A549 (cell line): Measurements from ENCODE around the gene ZNF697. TPM values are rescaled to one million over a fixed set of nuclear protein-coding genes. Genes with fewer than 3 reads are reported as not detected.
"Not testable (repeated sequence)": the region's sequence is repeated elsewhere in the genome, so short reads cannot be mapped to it uniquely, and the experiment has no call there.

Experiments used
- ATAC-seq, 2 experiments: fragments of 200-7000 bp in 1 of 2; fragments of >200 bp in 1 of 2; cut with Nextera tagmentation in 1 of 2; cut with Tn5 transposase in 1 of 2; 3 replicates each; pipeline versions ENCODE4 v1.8.0 to v1.9.1; 2018 to 2020; ENCODE audit warnings: mild to moderate bottlenecking in 1 of 2, moderate library complexity in 1 of 2
- CTCF ChIA-PET: fragments of 300-600 bp; sonication (Branson Sonifier 250); formaldehyde crosslinking; extraction: SDS; loops from one replicate; lab custom pipeline; 2021; ENCODE audit warnings: antibody characterized with exemption, inconsistent platforms; lab: Yijun Ruan, JAX
- POLR2A ChIA-PET: fragments of 350-600 bp; formaldehyde crosslinking; extraction: SDS; loops from one replicate; lab custom pipeline; 2021; ENCODE audit warnings: antibody characterized with exemption, inconsistent platforms; lab: Yijun Ruan, JAX
- DNase-seq, 2 experiments: peaks; one replicate each; pipeline versions ENCODE4 v3.0.0 to v3.0.0-alpha.2; 2011 to 2016; ENCODE audit warnings: low read depth in 1 of 2, low spot score in 1 of 2
- FAIRE-seq: peaks from 2 replicates; lab custom pipeline; 2011; peaks lifted over from hg19 to GRCh38; lab: Jason Lieb, UNC
- H3K27ac ChIP-seq, 2 experiments: fragments of >200 bp; sonication (Bioruptor Twin); formaldehyde crosslinking; 3 replicates each; pipeline ENCODE4 v1.5.1; 2016 to 2017
- H3K4me1 ChIP-seq: fragments of >200 bp; sonication (Bioruptor Twin); formaldehyde crosslinking; 3 replicates; pipeline ENCODE4 v1.6.1; 2016
- H3K4me2 ChIP-seq: fragments of >200 bp; sonication (Bioruptor Twin); formaldehyde crosslinking; 3 replicates; pipeline ENCODE4 v1.6.1; 2016
- H3K4me3 ChIP-seq: fragments of >200 bp; sonication (Bioruptor Twin); formaldehyde crosslinking; 3 replicates; pipeline ENCODE4 v1.5.1; 2016
- H3K9me3 ChIP-seq: fragments of >200 bp; sonication (Bioruptor Twin); formaldehyde crosslinking; 3 replicates; pipeline ENCODE4 v1.6.1; 2016
- CEBPB ChIP-seq, 2 experiments: fragments of >200 bp in 1 of 2; sonication (Bioruptor Twin) in 1 of 2; formaldehyde crosslinking in 1 of 2; IDR thresholded peaks; 2 replicates each; pipeline ENCODE4 v1.6.1; 2012 to 2016
- CHD2 ChIP-seq: fragments of 150-350 bp; IDR thresholded peaks from 2 replicates; pipeline ENCODE4 v1.6.1; 2014; ENCODE audit warnings: low read length; ENCODE audit not compliant: partially characterized antibody
- CHD4 ChIP-seq: fragments of 200-600 bp; sonication (generic); IDR thresholded peaks from 2 replicates; pipeline ENCODE4 v1.6.1; 2016; ENCODE audit warnings: antibody characterized with exemption, mild to moderate bottlenecking, borderline replicate concordance
- EHF ChIP-seq: fragments of 250-450 bp; sonication (Bioruptor Pico); IDR thresholded peaks from 2 replicates; pipeline ENCODE4 v1.5.0; 2020; ENCODE audit warnings: mild to moderate bottlenecking
- FOSL2 ChIP-seq, 2 experiments: fragments of 450-650 bp in 1 of 2; fragments of >200 bp in 1 of 2; sonication (Bioruptor Twin) in 1 of 2; formaldehyde crosslinking; IDR thresholded peaks; 2 replicates each; pipeline versions ENCODE4 v1.5.0 to v1.6.1; 2016 to 2020; ENCODE audit warnings: mild to moderate bottlenecking in 1 of 2, moderate library complexity in 1 of 2
- FOXS1 ChIP-seq: fragments of 250-450 bp; sonication (Bioruptor Pico); IDR thresholded peaks from 2 replicates; pipeline ENCODE4 v1.5.0; 2020; ENCODE audit warnings: mild to moderate bottlenecking, moderate library complexity
- GATA3 ChIP-seq: IDR thresholded peaks from 2 replicates; pipeline ENCODE4 v1.6.1; 2012; ENCODE audit warnings: borderline replicate concordance
- HDAC2 ChIP-seq: fragments of 200-600 bp; sonication (generic); IDR thresholded peaks from 2 replicates; pipeline ENCODE4 v1.6.1; 2016
- HOXB5 ChIP-seq: fragments of 250-450 bp; sonication (Bioruptor Pico); IDR thresholded peaks from 2 replicates; pipeline ENCODE4 v1.5.0; 2020; ENCODE audit warnings: mild to moderate bottlenecking, moderate library complexity
- KDM5A ChIP-seq: fragments of 200-600 bp; sonication (generic); IDR thresholded peaks from 2 replicates; pipeline ENCODE4 v1.6.1; 2016; ENCODE audit warnings: antibody characterized with exemption, mild to moderate bottlenecking
- MYC ChIP-seq: IDR thresholded peaks from 2 replicates; pipeline ENCODE4 v1.6.1; 2012; ENCODE audit warnings: mild to moderate bottlenecking, inconsistent platforms, low read length, improper control_type of control experiment, borderline replicate concordance
- NPAS2 ChIP-seq: fragments of 250-450 bp; sonication (Bioruptor Pico); IDR thresholded peaks from 2 replicates; pipeline ENCODE4 v1.8.0; 2022; ENCODE audit warnings: mild to moderate bottlenecking, moderate library complexity, borderline replicate concordance
- PHF8 ChIP-seq: fragments of 200-600 bp; sonication (generic); IDR thresholded peaks from 2 replicates; pipeline ENCODE4 v1.6.1; 2016; ENCODE audit warnings: low read depth, mild to moderate bottlenecking, antibody characterized with exemption, moderate library complexity, borderline replicate concordance
- RARB ChIP-seq: fragments of 250-450 bp; sonication (Bioruptor Pico); IDR thresholded peaks from 2 replicates; pipeline ENCODE4 v1.8.0; 2021; ENCODE audit warnings: mild to moderate bottlenecking, moderate library complexity
- RFX5 ChIP-seq: fragments of 450-650 bp; IDR thresholded peaks from 2 replicates; pipeline ENCODE4 v1.7.1; 2014; ENCODE audit warnings: antibody characterized with exemption, mild to moderate bottlenecking, moderate library complexity
- ZC3H11A ChIP-seq: fragments of 450-650 bp; IDR thresholded peaks from 2 replicates; pipeline ENCODE4 v1.6.1; 2014; ENCODE audit warnings: antibody characterized with exemption, mild to moderate bottlenecking
- ZFP36 ChIP-seq: fragments of 450-650 bp; IDR thresholded peaks from 2 replicates; pipeline ENCODE4 v1.6.1; 2014; ENCODE audit warnings: borderline replicate concordance; ENCODE audit not compliant: partially characterized antibody
- WGBS: methylation state at CpG from one replicate; pipeline ENCODE4 v1.1.6; 2017; ENCODE audit errors: missing lambda C conversion rate; 5-methylcytosine and 5-hydroxymethylcytosine counted together
- polyA plus RNA-seq, 4 experiments: library from polyadenylated mRNA; depleted of rRNA in 3 of 4; stranded (reverse); fragments of >200 nt; fragmentation: RNase III in 1 of 4; extraction: RNeasy Plus Mini Kit Qiagen cat#74134 plus additional on column Dnase treatment in 1 of 4; gene quantifications; 2 replicates in 3 of 4; 3 replicates in 1 of 4; pipeline ENCODE4 v1.2.3, GENCODE V29; 2011 to 2017
- TF ChIP-seq, protein P1 (sequence below): IDR thresholded peaks from 2 replicates; pipeline ENCODE4 v1.6.1; 2012; ENCODE audit warnings: low read depth, borderline replicate concordance
- TF ChIP-seq, protein P2 (sequence below): IDR thresholded peaks from 2 replicates; pipeline ENCODE4 v1.6.1; 2012
- TF ChIP-seq, protein P3 (sequence below): fragments of 200-600 bp; sonication (generic); IDR thresholded peaks from 2 replicates; pipeline ENCODE4 v1.6.1; 2016; ENCODE audit warnings: antibody characterized with exemption, mild to moderate bottlenecking, moderate library complexity
- TF ChIP-seq, protein P4 (sequence below): IDR thresholded peaks from 2 replicates; pipeline ENCODE4 v1.6.1; 2012

The ZNF697 gene
- polyA plus RNA-seq, 2 of the 4 experiments (the other 2 are of a cell fraction): 2.2 to 2.6 TPM

DNA sequence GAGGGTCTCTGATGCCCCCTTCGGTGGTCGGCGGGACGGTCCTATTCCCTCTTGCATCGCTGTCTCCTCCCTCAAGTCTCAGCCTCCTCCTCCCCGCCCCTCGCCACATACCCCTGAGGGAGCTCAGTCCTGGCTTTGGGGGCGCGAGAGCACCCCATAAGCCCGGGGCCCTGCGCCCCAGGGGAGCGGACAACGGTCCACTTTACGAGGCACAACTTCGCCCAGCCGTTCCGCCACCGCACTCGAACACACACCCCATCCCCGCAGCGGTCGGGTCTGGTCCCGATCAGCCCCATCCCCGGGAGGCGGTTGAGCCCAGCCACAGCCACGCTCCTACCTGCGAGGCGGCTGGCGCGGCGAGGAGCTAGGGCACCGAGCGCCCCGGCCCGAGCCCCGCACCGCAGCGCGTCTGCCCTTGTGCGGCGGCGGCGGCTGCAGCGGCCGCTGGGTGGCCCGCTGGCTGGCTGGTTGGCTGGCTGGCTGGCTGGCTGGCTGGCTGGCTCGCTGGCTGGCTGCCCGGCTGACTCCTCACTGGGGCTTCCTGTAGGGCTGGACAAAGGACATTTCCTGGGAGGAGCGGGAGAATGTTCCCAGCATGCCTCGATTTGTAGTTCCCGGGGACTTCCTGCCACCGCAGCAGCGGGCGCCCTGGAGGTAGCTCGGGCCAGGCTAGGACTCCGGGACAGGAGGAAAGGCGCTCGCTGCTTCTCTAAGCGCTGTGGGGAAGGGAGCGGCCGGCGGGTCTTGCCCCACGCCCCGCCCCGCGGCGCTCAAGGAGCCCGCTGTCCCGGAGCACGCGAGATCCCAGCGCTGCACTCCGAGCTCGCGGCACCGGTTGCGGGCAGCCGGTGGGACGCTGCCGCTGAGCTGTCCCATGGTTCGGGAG is at the start of gene ZNF697 (continued):
- TF ChIP-seq RFX5 (no peak), FOSL2 (IDR thresholded peaks at IDR 0.05) (no peak), FOSL2 (CRISPR knock-in tag; IDR thresholded peaks at IDR 0.05) (no peak), PHF8 (peak; percentile 44; the same call in 1 of the 2 replicates), CHD2 (peak; percentile 77), NPAS2 (CRISPR knock-in tag) (no peak), KDM5A (no peak), GATA3 (no peak)
- TF ChIP-seq, protein P1, sequence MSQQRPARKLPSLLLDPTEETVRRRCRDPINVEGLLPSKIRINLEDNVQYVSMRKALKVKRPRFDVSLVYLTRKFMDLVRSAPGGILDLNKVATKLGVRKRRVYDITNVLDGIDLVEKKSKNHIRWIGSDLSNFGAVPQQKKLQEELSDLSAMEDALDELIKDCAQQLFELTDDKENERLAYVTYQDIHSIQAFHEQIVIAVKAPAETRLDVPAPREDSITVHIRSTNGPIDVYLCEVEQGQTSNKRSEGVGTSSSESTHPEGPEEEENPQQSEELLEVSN: no peak

DNA sequence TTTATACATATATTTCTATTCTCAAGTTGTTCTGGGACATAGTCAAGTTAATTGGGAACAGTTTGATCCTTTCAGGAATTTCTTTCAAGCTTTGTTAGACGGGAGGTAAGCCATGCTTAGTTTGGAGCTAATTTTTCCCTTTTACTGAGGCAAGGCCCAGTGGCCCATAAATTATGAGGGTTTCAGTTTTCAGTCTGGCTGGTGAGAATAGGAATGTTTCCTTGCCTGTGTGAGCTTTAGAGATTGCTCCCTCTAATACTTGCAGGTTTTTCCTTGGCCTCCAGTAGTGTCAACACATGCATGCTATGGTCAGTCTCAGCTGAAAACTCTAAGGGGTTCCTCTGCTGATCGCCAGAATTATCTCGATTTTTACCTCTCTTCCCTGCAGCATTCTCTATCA is 49.5 kb upstream of the ZNF697 start:
- ATAC-seq (no peak), FAIRE-seq (no peak), DNase-seq (no peak)
- 29% methylated on average over 3 of the region's 3 CpGs for WGBS
- H3K4me2 ChIP-seq: no peak overlapping the region
- ChIA-PET CTCF (no interaction called here), POLR2A (no interaction called here)
- H3K4me1 ChIP-seq: no peaks in the 10 kb centered on the region
- H3K27ac ChIP-seq: no peak overlapping the region
- no peak overlapping the region for H3K4me3 ChIP-seq
- TF ChIP-seq ZFP36 (no peak), FOXS1 (no peak), RARB (CRISPR knock-in tag) (no peak), HOXB5 (CRISPR knock-in tag) (no peak), CHD4 (no peak), ZC3H11A (no peak), MYC (no peak), CHD2 (no peak), CEBPB (IDR thresholded peaks at IDR 0.05) (no peak), EHF (CRISPR knock-in tag) (no peak), HDAC2 (no peak)
- TF ChIP-seq, protein P2, sequence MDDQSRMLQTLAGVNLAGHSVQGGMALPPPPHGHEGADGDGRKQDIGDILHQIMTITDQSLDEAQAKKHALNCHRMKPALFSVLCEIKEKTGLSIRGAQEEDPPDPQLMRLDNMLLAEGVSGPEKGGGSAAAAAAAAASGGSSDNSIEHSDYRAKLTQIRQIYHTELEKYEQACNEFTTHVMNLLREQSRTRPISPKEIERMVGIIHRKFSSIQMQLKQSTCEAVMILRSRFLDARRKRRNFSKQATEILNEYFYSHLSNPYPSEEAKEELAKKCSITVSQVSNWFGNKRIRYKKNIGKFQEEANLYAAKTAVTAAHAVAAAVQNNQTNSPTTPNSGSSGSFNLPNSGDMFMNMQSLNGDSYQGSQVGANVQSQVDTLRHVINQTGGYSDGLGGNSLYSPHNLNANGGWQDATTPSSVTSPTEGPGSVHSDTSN: no peak
- TF ChIP-seq, protein P3, sequence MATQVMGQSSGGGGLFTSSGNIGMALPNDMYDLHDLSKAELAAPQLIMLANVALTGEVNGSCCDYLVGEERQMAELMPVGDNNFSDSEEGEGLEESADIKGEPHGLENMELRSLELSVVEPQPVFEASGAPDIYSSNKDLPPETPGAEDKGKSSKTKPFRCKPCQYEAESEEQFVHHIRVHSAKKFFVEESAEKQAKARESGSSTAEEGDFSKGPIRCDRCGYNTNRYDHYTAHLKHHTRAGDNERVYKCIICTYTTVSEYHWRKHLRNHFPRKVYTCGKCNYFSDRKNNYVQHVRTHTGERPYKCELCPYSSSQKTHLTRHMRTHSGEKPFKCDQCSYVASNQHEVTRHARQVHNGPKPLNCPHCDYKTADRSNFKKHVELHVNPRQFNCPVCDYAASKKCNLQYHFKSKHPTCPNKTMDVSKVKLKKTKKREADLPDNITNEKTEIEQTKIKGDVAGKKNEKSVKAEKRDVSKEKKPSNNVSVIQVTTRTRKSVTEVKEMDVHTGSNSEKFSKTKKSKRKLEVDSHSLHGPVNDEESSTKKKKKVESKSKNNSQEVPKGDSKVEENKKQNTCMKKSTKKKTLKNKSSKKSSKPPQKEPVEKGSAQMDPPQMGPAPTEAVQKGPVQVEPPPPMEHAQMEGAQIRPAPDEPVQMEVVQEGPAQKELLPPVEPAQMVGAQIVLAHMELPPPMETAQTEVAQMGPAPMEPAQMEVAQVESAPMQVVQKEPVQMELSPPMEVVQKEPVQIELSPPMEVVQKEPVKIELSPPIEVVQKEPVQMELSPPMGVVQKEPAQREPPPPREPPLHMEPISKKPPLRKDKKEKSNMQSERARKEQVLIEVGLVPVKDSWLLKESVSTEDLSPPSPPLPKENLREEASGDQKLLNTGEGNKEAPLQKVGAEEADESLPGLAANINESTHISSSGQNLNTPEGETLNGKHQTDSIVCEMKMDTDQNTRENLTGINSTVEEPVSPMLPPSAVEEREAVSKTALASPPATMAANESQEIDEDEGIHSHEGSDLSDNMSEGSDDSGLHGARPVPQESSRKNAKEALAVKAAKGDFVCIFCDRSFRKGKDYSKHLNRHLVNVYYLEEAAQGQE: no peak
- TF ChIP-seq, protein P4, sequence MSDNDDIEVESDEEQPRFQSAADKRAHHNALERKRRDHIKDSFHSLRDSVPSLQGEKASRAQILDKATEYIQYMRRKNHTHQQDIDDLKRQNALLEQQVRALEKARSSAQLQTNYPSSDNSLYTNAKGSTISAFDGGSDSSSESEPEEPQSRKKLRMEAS: no peak
- 0 out of 3 replicates have a peak, but pooled peaks cover 6% of the 10 kb centered on the region for H3K9me3 ChIP-seq

DNA sequence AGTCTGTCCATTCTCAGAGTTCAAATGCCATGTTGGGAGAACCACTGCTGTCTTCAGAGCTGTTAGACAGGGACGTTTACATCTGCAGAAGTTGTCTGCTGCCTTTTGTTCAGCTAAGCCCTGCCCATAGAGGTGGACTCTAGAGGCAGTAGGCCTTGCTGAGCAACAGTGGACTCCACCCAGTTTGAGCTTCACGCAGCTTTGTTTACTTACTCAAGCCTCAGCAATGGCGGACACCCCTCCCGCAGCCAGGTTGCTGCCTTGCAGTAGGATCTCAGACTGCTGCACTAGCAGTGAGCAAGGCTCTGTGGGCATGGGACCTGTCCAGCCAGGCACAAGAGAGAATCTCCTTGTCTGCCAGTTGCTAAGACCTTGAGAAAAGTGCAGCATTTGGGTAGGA is 48.8 kb upstream of the ZNF697 start:
- FAIRE-seq, ATAC-seq, DNase-seq, H3K27ac ChIP-seq, CTCF ChIA-PET, H3K4me2 ChIP-seq, H3K4me3 ChIP-seq, H3K4me1 ChIP-seq, H3K9me3 ChIP-seq: not testable (repeated sequence)
- POLR2A ChIA-PET: interaction anchor here (0.8 kb wide), 1 partner anchor 15 kb away, joined by 4 read pairs; the partner anchor contains the start of gene PHGDH
- WGBS: 13% methylated on average over 2 of the region's 4 CpGs
